Breast epithelium (tissue), 3 donors: ENCODE measurements around the gene TPST1.

Experiments
- POLR2A ChIP-seq: fragments of 450-650 bp; IDR thresholded peaks from one replicate; pipeline ENCODE4 v1.6.1; 2016; ENCODE audit warnings: antibody characterized with exemption, mild to moderate bottlenecking, moderate library complexity
- TF ChIP-seq, protein P1 (sequence below), 3 donors: fragments of 450-650 bp; IDR thresholded peaks; one replicate each; pipeline ENCODE4 v1.5.1; 2016 to 2017; ENCODE audit warnings: antibody characterized with exemption in 3 of 3, mild to moderate bottlenecking in 3 of 3, moderate library complexity in 3 of 3

GRCh38 chr7:66296001-66296521 is 90.9 kb downstream of the TPST1 start:
- TF ChIP-seq, protein P1, sequence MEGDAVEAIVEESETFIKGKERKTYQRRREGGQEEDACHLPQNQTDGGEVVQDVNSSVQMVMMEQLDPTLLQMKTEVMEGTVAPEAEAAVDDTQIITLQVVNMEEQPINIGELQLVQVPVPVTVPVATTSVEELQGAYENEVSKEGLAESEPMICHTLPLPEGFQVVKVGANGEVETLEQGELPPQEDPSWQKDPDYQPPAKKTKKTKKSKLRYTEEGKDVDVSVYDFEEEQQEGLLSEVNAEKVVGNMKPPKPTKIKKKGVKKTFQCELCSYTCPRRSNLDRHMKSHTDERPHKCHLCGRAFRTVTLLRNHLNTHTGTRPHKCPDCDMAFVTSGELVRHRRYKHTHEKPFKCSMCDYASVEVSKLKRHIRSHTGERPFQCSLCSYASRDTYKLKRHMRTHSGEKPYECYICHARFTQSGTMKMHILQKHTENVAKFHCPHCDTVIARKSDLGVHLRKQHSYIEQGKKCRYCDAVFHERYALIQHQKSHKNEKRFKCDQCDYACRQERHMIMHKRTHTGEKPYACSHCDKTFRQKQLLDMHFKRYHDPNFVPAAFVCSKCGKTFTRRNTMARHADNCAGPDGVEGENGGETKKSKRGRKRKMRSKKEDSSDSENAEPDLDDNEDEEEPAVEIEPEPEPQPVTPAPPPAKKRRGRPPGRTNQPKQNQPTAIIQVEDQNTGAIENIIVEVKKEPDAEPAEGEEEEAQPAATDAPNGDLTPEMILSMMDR (IDR thresholded peaks at IDR 0.05), result no peak
- no peak for TF ChIP-seq POLR2A
